SK-N-DZ (cell line): ENCODE measurements around the gene SLC25A34.

Source experiments
- DNase-seq: peaks from one replicate; pipeline ENCODE4 v3.0.0-alpha.2; 2015; ENCODE audit warnings: low spot score

Gene SLC25A34

GRCh38 chr1:15733218-15733725 lies 2.8 kb upstream of the SLC25A34 start:
- no peak for DNase-seq

GRCh38 chr1:15733726-15734226 lies 2.3 kb upstream of the SLC25A34 start:
- DNase-seq, result no peak

- DNase-seq, result no peak
Measured at GRCh38 chr1:15734296-15734695, 1.8 kb upstream of the SLC25A34 start.

- no peak for DNase-seq
Measured at GRCh38 chr1:15734901-15735300, 1.2 kb upstream of the SLC25A34 start.

- DNase-seq, result no peak
Measured at GRCh38 chr1:15735304-15736037, 587 bp upstream of the SLC25A34 start.

GRCh38 chr1:15736892-15737261 lies 819 bp downstream of the SLC25A34 start:
- DNase-seq, result no peak

- DNase-seq, result no peak
Measured at GRCh38 chr1:15737324-15738319, 1.6 kb downstream of the SLC25A34 start.

- DNase-seq, result peak; percentile 36
Measured at GRCh38 chr1:15738416-15739113, 2.5 kb downstream of the SLC25A34 start.

- DNase-seq, result no peak
Measured at GRCh38 chr1:15739259-15739658, 3.2 kb downstream of the SLC25A34 start.

- DNase-seq, result no peak
Measured at GRCh38 chr1:15739745-15740144, 3.7 kb downstream of the SLC25A34 start.

- DNase-seq, result peak; percentile 64
Measured at GRCh38 chr1:15740924-15741850, 5.1 kb downstream of the SLC25A34 start.

- DNase-seq, result no peak
Measured at GRCh38 chr1:15742339-15742801, 6.3 kb downstream of the SLC25A34 start, which contains the start of gene TMEM82. Gene TMEM82, plus strand, starts transcription at chr1:15742499. Its CDS starts 61 bp downstream, at chr1:15742560.

GRCh38 chr1:15744122-15744679 lies 8.1 kb downstream of the SLC25A34 start:
- DNase-seq, result no peak

- DNase-seq, result no peak
Measured at GRCh38 chr1:15747378-15747777, 11.3 kb downstream of the SLC25A34 start.

GRCh38 chr1:15748264-15748663 lies 12.2 kb downstream of the SLC25A34 start:
- no peak for DNase-seq

- no peak for DNase-seq
Measured at GRCh38 chr1:15748690-15749398, 12.8 kb downstream of the SLC25A34 start.

GRCh38 chr1:15749399-15750291 lies 13.6 kb downstream of the SLC25A34 start:
- no peak for DNase-seq

GRCh38 chr1:15750924-15751323 lies 14.9 kb downstream of the SLC25A34 start:
- no peak for DNase-seq
